IPS DF 6.9 (cell line): Measurements from ENCODE around the gene CMKLR1.

Source experiments
- DNase-seq: peaks from one replicate; pipeline ENCODE4 v3.0.0-alpha.2; 2013; ENCODE audit warnings: low read depth, low spot score
- H3K27ac ChIP-seq: one replicate; pipeline ENCODE4 v1.5.1; 2013; ENCODE audit warnings: low read length, control low read depth
- H3K27me3 ChIP-seq: 2 replicates; pipeline ENCODE4 v1.6.1; 2013; ENCODE audit warnings: mild to moderate bottlenecking, low read length; ENCODE audit not compliant: control insufficient read depth, insufficient read depth
- H3K36me3 ChIP-seq: 2 replicates; pipeline ENCODE4 v1.6.1; 2013; ENCODE audit warnings: low read length; ENCODE audit not compliant: control insufficient read depth, insufficient read depth
- H3K4me1 ChIP-seq: 2 replicates; pipeline ENCODE4 v1.6.1; 2013; ENCODE audit warnings: low read length; ENCODE audit not compliant: control insufficient read depth, insufficient read depth
- H3K4me3 ChIP-seq: 2 replicates; pipeline ENCODE4 v1.5.1; 2013; ENCODE audit warnings: mild to moderate bottlenecking, low read length
- H3K9me3 ChIP-seq: 2 replicates; pipeline ENCODE4 v1.6.1; 2013; ENCODE audit warnings: low read length, inconsistent platforms; ENCODE audit not compliant: control insufficient read depth, insufficient read depth
- WGBS: extraction: QIAGEN DNeasy Blood & Tissue Kit; methylation state at CpG from one replicate; pipeline ENCODE4 v1.1.7; 2013; ENCODE audit warnings: mixed read lengths, missing lambda C conversion rate; ENCODE audit not compliant: insufficient read length, insufficient coverage; 5-methylcytosine and 5-hydroxymethylcytosine counted together

Gene CMKLR1

DNA sequence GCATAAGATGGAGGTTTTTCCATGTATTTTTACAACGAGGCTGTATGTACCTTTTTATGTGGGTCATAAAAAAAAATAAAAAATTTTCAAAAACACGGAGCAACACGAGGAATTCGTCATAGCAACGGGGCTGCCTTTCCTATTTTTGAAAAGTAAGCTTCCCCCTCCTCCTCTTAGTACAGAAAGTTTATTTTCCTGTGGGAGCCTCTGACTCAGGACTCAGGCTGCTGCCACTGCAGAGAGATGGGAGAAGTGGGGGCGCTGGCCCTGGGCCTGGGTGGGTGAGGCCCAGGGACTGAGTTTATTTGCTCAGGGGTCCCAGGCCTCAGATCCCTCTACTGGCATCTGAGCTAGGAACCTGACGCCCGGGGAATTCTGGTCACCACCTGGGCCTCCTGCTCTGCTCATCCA lies 10.2 kb upstream of the CMKLR1 start:
- no peak overlapping the region for H3K27ac ChIP-seq
- H3K4me3 ChIP-seq = no peak overlapping the region
- H3K27me3 ChIP-seq = no peaks in the 10 kb centered on the region
- H3K4me1 ChIP-seq = no peaks in the 10 kb centered on the region
- DNase-seq = no peak
- WGBS = no CpG with 5 or more reads among the region's 8 CpGs
- no peaks in the 10 kb centered on the region for H3K36me3 ChIP-seq
- no peaks in the 10 kb centered on the region for H3K9me3 ChIP-seq

DNA sequence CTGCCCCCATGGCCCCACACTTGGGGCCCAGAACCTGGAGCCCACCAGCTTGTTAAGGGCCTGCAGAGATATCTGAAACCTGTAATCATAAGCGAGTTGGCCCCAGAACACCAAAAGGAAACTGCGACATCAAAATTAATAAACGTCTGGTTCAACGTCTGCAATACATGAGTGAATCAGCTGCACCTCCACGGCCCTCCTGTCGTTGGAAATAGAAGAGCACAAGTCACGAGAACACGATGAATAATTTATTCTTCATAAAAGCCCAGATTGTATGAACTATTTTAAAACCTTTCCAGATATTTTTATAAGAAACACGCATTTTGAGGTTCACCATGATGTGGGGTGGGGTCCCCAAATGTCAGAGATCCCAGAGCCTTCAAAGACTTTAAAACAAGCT lies 9.7 kb upstream of the CMKLR1 start:
- Histone ChIP-seq H3K27me3 (no peaks in the 10 kb centered on the region), H3K4me1 (no peaks in the 10 kb centered on the region), H3K9me3 (no peaks in the 10 kb centered on the region), H3K36me3 (no peaks in the 10 kb centered on the region), H3K4me3 (no peak overlapping the region), H3K27ac (no peak overlapping the region)
- DNase-seq = no peak
- no CpG with 5 or more reads among the region's 9 CpGs for WGBS

DNA sequence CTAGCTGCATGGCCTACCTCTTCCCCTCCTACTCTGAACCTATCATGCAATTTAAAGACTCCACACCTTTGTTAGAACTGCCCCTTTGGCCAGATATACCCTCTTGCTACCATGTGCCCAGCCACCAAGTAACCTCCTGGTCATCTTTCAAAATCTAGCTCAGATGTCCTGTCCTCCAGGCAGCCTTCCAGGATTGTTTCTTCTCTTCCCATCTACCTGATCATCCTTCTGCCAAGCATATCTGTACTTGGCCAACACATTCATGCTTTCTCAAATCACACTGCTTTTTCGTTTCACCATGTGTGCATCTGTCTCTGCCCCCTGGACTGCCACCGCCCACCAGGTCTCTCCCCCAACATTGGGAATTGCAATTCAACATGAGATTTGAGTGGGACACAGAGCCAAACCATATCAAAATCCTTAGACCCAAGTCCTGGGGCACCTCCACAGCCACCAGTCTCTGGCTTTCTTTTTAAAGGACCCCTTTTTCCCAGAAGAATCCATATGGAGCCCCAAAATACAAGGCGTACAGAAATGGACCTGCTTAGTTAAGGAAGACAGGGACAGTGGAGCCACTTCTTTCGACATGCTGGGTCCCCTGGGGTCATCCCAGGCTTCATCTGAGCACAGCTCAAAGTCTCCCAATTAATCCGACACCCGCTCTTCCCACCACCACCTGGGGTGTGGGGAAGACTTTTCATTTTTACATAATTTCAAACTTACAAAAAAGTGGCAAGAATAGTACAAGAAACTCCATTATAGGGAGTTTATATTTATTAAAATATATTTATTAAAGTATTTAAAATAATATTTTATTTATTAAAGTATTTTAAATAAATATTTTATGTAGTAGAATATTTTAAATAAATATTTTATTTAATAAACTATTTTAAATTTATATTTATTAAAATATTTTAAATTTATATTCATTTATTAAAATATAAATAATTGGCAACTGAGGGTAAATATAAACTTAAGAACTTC lies 7.9 kb upstream of the CMKLR1 start:
- H3K9me3 ChIP-seq = no peaks in the 10 kb centered on the region
- no CpG with 5 or more reads among the region's 6 CpGs for WGBS
- no peak overlapping the region for H3K27ac ChIP-seq
- H3K36me3 ChIP-seq = no peaks in the 10 kb centered on the region
- no peak for DNase-seq
- no peaks in the 10 kb centered on the region for H3K27me3 ChIP-seq
- no peaks in the 10 kb centered on the region for H3K4me1 ChIP-seq
- H3K4me3 ChIP-seq = no peak overlapping the region

DNA sequence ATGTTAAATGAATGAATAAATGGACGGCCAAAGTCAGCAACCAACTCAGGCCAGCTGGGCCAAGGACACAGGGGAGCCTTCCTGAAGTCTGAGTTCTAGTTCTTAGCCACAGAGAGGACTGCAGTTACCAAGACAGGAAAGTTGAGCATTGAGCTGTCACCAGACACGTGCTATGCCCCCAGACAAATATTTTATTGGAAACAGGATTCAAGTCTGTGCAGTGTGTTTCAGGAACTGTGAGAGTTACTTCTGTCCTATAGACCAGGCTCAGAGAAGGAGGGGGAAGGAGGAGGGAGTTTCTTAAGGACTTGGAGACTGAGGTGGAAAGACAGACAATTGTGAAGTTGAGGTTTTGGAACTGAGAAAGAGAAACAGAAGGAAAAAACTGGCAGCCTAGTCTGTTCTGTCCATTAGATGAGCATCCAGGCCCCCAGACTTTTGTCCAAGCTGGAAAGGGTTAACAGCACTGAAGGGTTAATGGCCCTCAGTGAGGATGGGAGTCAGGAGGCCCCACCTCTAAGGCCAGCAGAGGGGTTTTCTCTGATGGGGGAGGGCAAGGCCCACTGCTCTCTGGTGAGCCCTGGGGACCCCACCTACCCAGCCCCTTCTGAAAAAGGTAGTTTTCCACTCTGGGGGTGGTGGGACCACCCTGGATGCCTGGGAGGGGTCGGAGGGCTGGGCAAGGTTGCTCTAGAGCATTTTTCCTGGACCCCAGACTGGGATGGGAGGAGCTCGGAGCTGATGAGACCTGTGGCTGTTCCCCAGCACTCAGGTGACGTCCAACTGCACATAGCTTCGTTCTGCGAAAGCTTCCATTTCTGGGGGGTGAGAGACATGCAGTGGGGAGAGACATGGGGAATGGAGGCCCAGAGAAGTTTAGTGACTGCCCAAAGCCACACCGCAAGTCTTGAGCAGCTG lies 6.9 kb upstream of the CMKLR1 start:
- no peaks in the 10 kb centered on the region for H3K4me1 ChIP-seq
- DNase-seq = no peak
- H3K27me3 ChIP-seq = no peaks in the 10 kb centered on the region
- no peaks in the 10 kb centered on the region for H3K36me3 ChIP-seq
- WGBS = no CpG with 5 or more reads among the region's 8 CpGs
- H3K9me3 ChIP-seq = no peaks in the 10 kb centered on the region
- no peak overlapping the region for H3K4me3 ChIP-seq
- H3K27ac ChIP-seq = no peak overlapping the region

DNA sequence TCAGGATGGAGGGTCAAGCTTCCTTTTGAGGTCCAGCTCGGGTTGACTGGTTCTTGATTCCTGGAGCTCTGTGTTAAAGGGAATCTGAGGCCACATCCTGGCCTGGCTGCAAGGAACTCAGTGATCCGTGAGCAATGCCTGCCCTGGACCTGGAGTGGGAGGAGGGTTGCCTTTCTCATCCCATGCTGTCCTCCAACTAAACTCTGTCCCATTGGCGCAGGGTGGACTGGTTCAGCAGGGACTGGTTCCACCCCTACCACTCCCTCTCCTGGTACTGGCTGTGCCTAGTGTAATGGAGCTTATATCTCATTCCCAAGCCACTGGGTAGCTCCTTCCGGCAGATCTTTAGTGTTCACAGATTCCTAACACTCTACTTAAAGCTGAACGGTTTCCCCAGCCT lies 3.9 kb upstream of the CMKLR1 start:
- DNase-seq = no peak
- no CpG with 5 or more reads among the region's 5 CpGs for WGBS
- no peaks in the 10 kb centered on the region for H3K27me3 ChIP-seq

DNA sequence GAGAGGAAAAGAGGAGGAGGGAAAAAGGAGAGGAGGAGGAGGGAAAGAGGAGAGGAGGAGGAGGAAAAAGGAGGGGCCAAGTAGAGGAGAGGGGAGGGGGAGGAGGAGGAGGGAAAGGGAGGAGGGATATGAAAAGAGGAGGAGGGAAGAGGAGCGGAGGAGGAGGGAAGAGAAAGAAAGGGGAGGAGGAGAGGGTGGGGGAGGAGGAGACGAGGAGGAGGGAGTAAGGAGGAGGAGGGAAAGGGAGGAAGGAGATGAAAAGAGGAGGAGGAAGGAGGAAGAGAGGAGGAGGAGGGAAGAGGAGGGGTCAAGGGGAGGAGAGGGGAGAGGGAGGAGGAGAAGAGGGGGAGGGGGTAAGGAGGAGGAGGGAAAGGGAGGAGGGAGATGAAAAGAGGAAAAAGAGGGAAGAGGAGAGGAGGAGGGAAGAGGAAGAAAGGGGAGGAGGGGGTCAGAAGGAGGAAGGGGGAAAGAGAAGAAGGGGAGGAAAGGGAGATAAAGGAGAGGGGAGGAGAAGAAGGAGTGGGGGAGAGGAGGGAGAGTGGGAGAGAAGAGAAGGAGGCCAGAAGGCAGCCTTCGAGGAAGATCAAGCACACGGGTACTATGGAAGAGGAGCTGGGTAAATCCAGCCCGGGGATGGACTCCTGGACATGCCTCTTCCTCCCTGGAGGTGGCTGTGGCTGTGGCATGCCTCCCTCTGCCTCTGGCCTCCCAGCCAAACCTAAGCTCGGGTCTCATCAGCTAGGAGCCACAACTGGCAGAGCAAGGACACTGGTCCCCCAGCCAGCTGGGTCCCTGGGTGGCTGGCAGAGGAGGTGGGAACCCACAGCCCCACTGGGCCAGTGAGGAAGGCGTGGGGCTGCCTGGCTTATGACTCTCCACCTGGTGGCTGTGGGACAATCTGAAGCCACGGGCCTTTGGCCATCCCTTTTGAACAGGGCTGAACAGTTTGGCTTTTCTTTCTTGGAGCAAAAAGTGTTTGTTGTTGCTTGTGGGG lies 3.0 kb upstream of the CMKLR1 start:
- Histone ChIP-seq H3K36me3 (no peaks in the 10 kb centered on the region), H3K4me3 (no peak overlapping the region), H3K9me3 (no peaks in the 10 kb centered on the region), H3K27ac (no peak overlapping the region), H3K27me3 (no peaks in the 10 kb centered on the region), H3K4me1 (no peaks in the 10 kb centered on the region)
- DNase-seq = no peak
- WGBS = 98% methylated on average over 2 of the region's 8 CpGs

More for the DNA sequence above, 3.9 kb upstream of the CMKLR1 start:
- Histone ChIP-seq H3K9me3 (no peaks in the 10 kb centered on the region), H3K4me1 (no peaks in the 10 kb centered on the region), H3K36me3 (no peaks in the 10 kb centered on the region), H3K27ac (no peak overlapping the region), H3K4me3 (no peak overlapping the region)

DNA sequence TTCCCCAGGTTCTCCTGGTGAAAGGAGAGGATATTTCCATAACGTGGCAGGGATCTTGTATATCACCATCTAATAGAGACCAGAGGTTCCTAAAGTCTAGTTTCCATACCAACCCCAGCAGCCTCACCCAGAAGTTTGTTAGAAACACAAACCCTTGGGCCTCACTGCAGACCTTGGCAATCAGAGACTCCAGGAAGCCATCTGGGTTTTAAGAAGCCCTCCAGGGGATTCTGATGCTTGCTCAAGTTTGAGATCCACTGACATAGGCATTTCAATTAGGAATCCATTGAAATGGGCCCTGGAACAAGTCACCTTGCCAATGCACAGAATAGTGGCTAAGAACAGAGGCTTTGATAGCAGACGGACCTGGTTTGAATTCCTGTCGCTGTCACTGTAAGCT lies 2.2 kb upstream of the CMKLR1 start:
- WGBS = no CpG with 5 or more reads among the region's 3 CpGs
- H3K4me1 ChIP-seq = no peaks in the 10 kb centered on the region
- no peak for DNase-seq
- H3K9me3 ChIP-seq = no peaks in the 10 kb centered on the region
- H3K27me3 ChIP-seq = no peaks in the 10 kb centered on the region
- H3K36me3 ChIP-seq = no peaks in the 10 kb centered on the region
- H3K27ac ChIP-seq = no peak overlapping the region
- H3K4me3 ChIP-seq = no peak overlapping the region

DNA sequence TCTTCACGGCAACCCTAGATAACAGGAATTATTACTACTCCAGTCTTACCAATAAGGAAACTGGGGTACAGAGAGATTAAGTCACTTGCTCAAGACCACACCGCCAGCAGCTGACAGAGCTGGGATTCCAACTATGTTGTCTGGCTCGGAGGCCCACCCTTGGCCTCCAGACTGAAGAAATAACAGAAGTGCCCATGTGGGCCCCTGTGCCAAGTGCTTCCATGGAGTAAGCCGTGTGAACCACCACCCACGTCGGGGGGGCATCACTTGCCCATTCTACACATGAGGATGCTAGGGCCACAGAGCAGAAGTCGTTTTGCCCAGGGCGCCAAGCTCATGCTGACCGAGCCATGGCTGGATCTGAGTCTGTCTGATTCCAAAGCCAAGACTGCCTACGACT lies 926 bp upstream of the CMKLR1 start:
- no CpG with 5 or more reads among the region's 10 CpGs for WGBS
- Histone ChIP-seq H3K27me3 (no peaks in the 10 kb centered on the region), H3K36me3 (no peaks in the 10 kb centered on the region), H3K4me1 (no peaks in the 10 kb centered on the region), H3K9me3 (no peaks in the 10 kb centered on the region), H3K4me3 (no peak overlapping the region), H3K27ac (no peak overlapping the region)
- no peak for DNase-seq

DNA sequence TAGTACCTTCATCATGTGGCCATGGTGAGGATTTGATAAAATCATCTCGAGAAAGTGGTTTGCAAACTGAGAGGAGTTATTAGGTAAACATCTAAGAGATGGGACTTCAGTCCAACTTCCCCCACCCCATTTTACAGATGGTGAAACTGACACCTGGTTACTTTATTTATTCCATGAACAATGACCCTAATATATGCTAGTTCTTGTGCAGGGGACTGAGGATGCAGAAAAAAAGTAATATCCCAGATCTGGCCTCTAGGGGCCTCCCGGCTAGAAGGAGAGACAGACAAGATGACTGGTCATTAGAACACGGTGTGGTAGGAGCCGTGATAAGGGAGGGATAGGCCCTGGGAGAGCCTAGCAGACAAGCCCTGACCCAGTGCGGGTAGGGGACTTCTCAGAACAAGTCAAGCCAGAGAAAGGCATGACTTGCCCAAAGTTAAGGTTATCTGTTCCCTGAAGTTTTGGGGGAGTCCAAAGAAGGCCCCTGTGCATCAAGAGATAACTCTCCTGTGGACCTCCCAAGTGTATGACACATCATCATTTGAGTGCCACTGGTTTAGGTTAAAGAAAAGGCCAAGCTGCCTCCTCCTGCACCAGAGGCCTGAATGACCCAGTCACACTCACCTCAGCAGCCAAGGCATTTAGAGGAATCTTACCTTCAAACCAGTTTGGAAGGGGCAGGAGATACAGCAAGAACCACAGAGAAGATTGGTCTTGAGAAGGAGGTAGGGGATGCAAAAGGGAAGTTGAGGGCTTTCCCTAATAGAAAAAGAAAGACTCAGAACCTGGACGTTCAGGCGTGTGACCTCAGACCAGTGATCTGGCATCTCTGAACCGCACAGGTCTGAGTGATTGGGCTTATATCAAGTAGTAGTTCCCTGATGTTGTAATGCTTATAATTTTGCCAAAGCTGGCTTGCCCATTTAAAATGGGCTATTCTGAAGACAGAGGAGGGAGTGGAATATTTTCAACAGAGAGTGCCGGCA lies 1.6 kb downstream of the CMKLR1 start:
- no peaks in the 10 kb centered on the region for H3K27me3 ChIP-seq
- no peaks in the 10 kb centered on the region for H3K4me1 ChIP-seq
- H3K27ac ChIP-seq = no peak overlapping the region
- H3K9me3 ChIP-seq = no peaks in the 10 kb centered on the region
- DNase-seq = peak; percentile 37
- H3K4me3 ChIP-seq = no peak overlapping the region
- no peaks in the 10 kb centered on the region for H3K36me3 ChIP-seq
- no CpG with 5 or more reads among the region's 9 CpGs for WGBS
